HG02943 (cell line): Measurements from ENCODE around the gene MACROD1.

Experiments used
- ATAC-seq: cut with Tn5 transposase; IDR thresholded peaks from one replicate; pipeline ENCODE4 v1.9.1; 2021; ENCODE audit warnings: mild to moderate bottlenecking, low read depth, moderate library complexity; ENCODE audit not compliant: unreplicated experiment

MACROD1 gene

GRCh38 chr11:64005691-64006090 is 160.2 kb downstream of the MACROD1 start:
- no peak for ATAC-seq

DNA sequence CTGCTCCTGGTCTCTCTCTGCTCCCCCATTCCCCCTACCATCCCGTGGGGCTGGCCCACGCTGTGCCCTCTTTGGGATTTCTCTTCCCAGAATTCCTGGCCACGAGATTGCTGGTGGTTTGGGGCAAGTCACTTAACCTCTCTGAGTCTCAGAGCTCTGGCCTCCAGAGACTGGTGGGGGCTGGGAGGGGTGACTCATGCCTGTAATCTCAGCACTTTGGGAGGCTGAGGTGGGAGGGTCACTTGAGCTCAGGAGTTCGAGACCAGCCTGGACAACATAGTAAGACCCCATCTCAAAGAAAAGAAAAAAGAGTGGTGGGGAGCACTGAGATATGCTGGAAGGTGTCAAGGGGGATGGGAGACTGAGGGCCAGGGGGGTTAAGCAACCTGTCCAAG is 161.3 kb downstream of the MACROD1 start:
- ATAC-seq: no peak

DNA sequence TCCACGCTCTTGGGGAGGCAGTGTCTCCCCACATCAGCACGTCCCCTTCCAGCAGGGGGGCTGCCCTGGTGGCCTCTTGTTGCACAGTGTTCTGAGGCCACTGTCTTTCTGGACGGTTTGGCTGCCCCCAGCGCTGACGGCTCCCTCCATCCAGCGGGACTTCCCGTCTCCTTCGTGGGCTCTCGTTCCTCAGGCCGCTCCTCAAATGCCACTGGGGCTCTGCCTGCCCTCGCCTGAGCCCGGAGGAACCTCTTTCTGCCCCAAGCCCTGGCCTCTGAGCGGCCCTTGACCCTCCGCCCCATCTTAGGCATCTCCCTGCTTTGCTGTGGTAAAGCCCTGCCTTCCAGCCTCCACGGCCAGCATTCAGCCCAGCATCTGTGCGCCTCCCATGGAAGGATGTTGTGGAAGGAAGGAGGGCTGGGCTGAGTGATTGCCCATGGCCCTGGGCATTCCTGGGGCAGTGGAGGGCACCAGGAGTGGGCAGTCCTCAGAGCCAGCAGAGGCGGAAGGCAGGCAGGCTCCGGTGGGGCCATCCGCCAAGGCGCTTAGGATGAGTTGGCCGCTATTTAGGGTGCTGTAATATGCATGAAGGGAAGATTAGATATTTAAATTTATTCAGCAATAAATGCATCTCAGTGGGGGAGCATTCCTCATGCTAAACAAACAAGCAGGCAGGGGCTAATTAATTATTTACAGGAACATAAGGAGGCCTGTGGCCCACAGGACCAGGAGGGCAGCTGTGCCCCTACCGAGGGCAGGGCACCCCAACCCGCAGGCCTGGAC is 161.9 kb downstream of the MACROD1 start:
- ATAC-seq: no peak

- no peak for ATAC-seq
These were observed 164.2 kb downstream of the MACROD1 start for GRCh38 chr11:64001484-64002420.

DNA sequence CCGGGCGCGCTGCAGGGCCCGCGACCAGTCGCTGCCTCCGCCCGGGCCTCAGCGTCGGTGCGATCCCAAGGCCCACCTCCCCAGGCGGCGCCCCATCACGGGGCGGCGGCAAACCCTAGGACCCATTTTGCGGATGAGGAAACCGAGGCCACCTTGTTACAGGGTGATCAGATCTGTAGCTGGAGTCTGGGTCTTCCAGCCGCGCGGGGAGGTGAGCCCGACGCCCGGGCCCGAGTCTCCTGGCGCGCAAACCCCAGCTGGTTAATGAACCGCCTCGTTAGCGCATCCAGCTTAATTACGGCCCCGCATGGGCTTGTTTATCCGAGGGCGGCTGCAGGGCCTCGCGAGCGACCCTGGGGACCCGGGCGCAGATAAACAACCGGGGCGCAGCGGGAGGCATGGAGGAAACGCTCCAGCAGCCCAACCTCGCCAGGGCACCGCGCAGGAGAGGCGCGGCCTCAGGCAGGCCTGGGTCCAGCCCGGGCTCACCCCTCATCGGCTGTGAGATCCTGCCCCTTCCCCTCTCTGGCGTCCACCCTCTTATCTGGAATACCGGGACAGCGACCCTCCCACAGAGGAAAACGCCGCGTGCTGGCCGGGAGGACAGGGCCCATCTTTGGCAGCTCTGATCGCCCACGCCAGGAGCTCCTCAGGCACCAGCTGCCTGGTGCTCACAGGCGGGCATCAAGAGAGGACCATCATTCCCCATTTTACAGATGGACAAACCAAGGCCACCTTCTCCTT is 165.0 kb downstream of the MACROD1 start:
- ATAC-seq: no peak

GRCh38 chr11:64000026-64000739 is 165.7 kb downstream of the MACROD1 start:
- no peak for ATAC-seq

DNA sequence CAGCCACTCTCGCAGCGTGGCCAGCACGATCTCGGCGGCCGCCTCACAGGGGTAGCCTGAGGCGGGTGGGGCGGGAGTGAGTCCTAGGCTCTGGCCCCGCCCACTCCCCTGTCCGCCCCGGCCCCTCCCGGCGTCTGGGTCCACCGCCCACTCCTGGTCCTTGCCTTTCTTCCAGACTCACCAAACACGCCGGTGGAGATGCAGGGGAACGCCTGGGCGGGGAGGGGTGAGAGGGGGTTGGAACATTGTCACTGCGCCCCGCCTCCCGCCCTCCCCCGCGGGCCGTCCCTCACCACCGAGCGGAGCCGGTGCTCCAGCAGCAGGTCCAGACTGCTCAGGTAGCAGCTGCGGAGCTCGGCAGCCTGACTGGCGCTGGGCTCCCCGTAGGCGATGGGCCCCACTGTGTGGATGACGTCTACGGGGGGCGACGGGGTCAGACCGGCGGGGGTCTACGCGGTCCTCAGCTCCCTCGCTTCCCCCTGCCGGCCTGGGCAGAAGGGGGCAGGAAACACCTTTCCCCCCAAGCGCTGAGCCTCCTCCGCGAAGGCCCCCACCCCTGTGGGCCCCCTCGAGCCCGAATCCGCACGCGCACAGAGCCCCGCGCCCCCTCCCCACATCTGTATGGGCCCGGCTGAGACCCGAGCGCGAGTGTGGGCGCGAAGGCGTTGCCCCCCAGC is 166.4 kb downstream of the MACROD1 start:
- no peak for ATAC-seq

DNA sequence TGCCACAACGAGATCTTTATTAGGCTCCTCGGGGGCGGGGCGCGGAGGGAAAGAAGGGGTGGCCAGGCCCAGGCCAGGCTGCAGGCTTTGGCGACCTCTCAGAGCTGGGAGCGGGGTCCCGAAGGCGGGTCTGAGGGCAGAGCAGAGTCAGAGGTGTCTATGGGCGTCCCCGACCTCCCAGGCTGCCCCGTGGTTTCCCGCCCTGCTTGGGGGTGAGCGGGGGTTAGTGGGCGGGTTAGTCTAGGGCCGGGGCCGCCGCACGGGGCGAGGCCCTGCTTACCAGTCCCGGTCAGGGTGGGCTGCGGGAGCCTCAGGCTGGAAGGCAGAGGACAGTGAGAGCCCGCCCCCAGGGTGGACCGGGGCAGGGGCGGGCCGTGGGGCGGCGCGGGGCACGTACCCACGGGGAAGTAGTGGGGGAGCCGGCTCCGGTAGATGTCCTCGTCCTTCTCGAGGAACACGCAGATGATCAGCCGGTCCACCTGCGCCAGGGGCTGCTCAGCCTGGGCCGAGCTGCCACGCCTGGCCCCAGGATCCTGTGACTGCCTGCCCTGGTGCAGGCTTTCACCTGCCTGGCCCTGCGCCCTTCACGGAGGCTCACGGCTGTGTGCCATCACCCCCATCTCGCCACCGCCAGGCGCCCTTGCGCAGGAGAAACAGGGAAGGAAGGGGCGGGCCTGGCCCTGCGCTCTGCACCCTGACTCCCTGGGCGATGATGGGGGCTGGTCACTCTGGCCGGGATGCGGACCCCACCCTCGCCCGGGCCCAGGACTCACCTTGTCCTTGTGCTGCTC is 167.2 kb downstream of the MACROD1 start:
- no peak for ATAC-seq

- ATAC-seq: no peak
These were observed 168.0 kb downstream of the MACROD1 start for GRCh38 chr11:63997801-63998337.

DNA sequence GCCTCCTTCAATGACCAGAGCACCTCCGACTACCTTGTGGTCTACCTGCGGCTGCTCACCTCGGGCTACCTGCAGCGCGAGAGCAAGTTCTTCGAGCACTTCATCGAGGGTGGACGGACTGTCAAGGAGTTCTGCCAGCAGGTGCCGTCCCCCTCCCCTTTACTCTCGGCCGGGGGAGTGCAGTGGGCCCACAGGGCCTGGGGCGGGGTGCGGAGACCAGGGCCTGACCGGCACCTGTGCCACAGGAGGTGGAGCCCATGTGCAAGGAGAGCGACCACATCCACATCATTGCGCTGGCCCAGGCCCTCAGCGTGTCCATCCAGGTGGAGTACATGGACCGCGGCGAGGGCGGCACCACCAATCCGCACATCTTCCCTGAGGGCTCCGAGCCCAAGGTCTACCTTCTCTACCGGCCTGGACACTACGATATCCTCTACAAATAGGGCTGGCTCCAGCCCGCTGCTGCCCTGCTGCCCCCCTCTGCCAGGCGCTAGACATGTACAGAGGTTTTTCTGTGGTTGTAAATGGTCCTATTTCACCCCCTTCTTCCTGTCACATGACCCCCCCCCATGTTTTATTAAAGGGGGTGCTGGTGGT is 168.7 kb downstream of the MACROD1 start:
- no peak for ATAC-seq

DNA sequence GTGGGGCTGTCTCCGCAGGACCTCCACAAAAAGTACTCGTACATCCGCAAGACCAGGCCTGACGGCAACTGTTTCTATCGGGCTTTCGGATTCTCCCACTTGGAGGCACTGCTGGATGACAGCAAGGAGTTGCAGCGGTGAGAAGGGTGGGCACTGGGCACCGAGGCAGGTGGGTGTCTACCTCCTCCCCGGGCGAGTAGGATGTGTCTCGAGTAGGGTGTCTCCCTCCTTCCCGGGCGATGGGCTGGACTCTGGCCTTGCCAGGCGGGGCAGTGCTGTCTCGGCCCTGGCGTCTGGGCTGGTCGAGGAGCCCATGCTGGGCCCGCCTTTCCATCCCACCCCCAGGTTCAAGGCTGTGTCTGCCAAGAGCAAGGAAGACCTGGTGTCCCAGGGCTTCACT is 169.4 kb downstream of the MACROD1 start:
- ATAC-seq: no peak

DNA sequence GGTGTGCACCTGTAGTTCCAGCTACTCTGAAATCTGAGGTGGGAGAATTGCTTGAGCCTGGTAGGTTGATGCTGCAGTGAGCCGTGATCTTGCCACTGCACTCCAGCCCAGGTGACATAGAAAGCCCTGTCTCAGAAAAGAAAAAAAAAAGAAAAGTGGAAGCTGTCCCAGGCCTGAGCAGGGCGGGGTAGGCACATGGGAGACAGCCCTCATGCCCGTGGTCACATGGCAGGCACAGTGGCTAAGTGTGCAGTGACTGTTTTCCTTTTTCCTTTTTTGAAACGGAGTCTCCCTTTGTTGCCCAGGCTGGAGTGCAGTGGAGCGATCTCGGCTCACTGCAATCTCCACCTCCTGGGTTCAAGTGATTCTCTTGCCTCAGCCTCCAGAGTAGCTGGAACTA is 171.9 kb downstream of the MACROD1 start:
- no peak for ATAC-seq

GRCh38 chr11:63993100-63993499 is 172.8 kb downstream of the MACROD1 start:
- no peak for ATAC-seq

DNA sequence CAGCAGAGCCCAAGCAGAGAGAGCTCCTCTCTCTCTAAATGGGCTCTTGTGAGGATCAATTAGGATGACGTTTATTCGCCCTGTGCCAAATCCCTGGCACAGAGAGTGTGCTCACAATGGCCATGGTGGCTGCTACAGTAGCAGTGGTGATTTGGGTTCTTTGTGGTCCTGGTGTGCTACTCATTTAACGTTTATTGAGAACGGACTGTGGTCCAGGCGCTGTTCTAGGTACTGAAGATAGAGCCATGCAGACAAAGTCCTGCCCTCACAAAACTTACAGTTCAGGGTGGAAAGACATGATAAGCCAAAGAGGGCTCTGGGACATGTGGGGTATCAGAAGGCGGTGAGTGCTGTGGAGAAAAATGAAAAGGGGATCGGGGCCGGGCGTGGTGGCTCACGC is 174.4 kb downstream of the MACROD1 start:
- ATAC-seq: no peak

DNA sequence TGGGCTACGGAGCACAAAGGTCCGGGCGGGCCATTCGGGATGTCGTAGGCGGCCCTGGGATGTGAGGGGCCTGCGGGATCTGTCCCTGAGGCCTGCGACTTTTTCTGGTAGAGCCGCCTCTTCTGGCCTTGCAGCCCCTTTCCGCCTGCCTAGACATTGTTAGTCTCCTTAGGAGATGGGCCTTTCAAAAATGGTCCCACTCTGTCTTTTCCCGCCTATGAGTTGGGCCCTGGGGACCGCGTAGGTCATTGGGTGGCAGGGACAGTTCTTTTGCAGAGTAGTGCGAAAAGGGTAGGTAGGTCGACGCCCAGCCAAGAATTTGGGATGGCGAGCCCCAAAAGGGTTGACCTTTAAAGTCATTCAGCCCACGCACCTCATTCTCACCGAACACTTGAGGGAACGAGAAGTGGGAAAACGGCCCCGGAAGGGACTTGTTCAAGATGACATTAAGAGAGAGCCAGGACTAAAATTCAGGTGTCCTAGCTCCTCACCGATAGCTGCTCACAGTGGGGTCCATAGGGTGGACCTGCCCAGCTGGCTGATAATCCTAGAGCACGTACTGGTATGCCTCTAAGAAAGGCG is 178.9 kb downstream of the MACROD1 start:
- no peak for ATAC-seq

DNA sequence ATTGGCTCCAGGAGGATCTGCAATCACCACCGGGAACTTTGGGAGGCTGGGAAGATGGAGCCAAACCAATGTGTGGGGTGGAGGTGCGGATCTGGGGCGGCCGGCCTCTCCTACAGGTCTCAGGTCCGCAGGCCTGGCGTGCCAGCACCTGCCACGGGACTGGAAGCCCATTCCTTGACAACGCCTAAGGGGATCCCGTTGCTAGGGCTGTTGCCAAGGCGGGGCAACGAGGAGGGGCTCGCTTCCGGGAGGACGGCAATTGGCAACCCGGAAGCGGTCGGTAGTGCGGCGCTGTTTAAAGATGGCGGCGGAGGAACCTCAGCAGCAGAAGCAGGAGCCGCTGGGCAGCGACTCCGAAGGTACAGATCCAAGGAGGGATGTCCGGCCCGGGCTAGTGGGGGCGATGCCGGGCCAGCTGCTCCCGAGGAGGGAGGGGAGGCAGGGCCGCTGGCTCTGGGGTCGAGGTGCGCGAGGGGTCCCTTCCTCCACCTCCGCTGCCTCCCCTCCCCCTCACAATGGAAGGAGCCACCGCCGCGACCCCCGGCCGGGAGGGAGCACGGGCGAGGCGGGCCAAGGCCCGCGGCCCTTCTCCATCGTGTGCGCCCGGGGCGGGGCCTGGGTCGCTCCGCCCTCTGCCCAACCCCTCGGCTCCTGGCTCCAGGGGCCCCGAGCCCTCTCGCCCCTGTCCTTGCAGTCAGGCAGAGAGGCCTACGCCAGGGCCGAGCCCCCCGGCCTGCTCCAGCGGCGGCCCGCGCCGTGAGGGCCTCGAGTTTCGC is 179.6 kb downstream of the MACROD1 start, which contains the start of gene OTUB1:
OTUB1 (plus strand) TSS at position 283 of the 776 bp plus-strand sequence; CDS start at position 302, 19 bp downstream.
- ATAC-seq: peak; percentile 77

- ATAC-seq: no peak
These were observed 180.1 kb downstream of the MACROD1 start for GRCh38 chr11:63985812-63986155.
